ENCODE data around the gene CIP2A.

DNA sequence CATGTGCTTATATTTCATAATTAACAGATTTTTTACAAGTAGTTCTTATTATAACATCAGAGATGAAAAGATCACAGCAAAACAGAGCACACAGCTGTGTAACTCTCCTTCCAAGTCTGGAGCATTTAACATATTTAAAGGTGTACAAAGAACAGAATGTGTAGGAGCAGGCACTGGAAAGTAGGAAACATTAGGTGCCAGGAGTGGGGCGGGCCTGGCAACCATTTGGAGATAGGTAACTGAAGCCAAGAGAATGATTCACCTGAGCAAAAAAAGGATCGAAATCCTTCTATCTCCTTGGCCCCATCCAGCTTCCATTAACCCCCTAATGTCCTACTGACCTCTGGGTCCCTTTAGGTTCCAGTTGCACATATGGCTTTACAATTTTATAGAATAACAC lies 76.6 kb downstream of the CIP2A start:
- TF ChIP-seq, protein P1, sequence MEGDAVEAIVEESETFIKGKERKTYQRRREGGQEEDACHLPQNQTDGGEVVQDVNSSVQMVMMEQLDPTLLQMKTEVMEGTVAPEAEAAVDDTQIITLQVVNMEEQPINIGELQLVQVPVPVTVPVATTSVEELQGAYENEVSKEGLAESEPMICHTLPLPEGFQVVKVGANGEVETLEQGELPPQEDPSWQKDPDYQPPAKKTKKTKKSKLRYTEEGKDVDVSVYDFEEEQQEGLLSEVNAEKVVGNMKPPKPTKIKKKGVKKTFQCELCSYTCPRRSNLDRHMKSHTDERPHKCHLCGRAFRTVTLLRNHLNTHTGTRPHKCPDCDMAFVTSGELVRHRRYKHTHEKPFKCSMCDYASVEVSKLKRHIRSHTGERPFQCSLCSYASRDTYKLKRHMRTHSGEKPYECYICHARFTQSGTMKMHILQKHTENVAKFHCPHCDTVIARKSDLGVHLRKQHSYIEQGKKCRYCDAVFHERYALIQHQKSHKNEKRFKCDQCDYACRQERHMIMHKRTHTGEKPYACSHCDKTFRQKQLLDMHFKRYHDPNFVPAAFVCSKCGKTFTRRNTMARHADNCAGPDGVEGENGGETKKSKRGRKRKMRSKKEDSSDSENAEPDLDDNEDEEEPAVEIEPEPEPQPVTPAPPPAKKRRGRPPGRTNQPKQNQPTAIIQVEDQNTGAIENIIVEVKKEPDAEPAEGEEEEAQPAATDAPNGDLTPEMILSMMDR (IDR thresholded peaks at IDR 0.05; ENCODE audit: low read length) = no peak
- TF ChIP-seq EZH2 (IDR thresholded peaks at IDR 0.05; ENCODE audit: borderline replicate concordance, low read length) = no peak
